HepG2 (cell line): ENCODE data around the gene CD7. TPM values are rescaled to one million over a fixed set of nuclear protein-coding genes. Genes with fewer than 3 reads are reported as not detected.

ENCODE experiments used
- DNMT1 ChIP-seq: sonication (generic); formaldehyde crosslinking; IDR thresholded peaks from 2 replicates; pipeline ENCODE4 v1.5.1; 2020; ENCODE audit warnings: mild to moderate bottlenecking, missing genetic modification reagents
- ELF3 ChIP-seq: IDR thresholded peaks from 2 replicates; pipeline ENCODE4 v1.6.1; 2016; ENCODE audit warnings: missing genetic modification reagents, missing compliant biosample characterization
- MAFK ChIP-seq, 2 experiments: IDR thresholded peaks in 1 of 2; conservative IDR thresholded peaks in 1 of 2; 2 replicates each; pipeline ENCODE4 v1.6.1; 2011; ENCODE audit warnings: improper control_type of control experiment in 2 of 2, low read length in 2 of 2
- NFKB2 ChIP-seq: sonication (generic); formaldehyde crosslinking; IDR thresholded peaks from 2 replicates; pipeline ENCODE4 v1.4.0; 2020; ENCODE audit warnings: missing genetic modification reagents, borderline replicate concordance
- NKX3-1 ChIP-seq: sonication (generic); formaldehyde crosslinking; IDR thresholded peaks from 2 replicates; pipeline ENCODE4 v1.5.0; 2020; ENCODE audit warnings: missing genetic modification reagents
- SRY ChIP-seq: sonication (generic); formaldehyde crosslinking; IDR thresholded peaks from 2 replicates; pipeline ENCODE4 v1.8.0; 2022; ENCODE audit warnings: mild to moderate bottlenecking, missing genetic modification reagents
- ZNF10 ChIP-seq: sonication (generic); formaldehyde crosslinking; IDR thresholded peaks from 2 replicates; pipeline ENCODE4 v1.4.0; 2020; ENCODE audit warnings: mild to moderate bottlenecking, low read depth, missing genetic modification reagents, borderline replicate concordance
- ZNF235 ChIP-seq: sonication (generic); formaldehyde crosslinking; IDR thresholded peaks from 2 replicates; pipeline ENCODE4 v1.8.1; 2023; ENCODE audit warnings: mild to moderate bottlenecking, missing genetic modification reagents, borderline replicate concordance
- ZNF292 ChIP-seq: sonication (generic); formaldehyde crosslinking; IDR thresholded peaks from 2 replicates; pipeline ENCODE4 v1.8.1; 2022; ENCODE audit warnings: mild to moderate bottlenecking, low read depth, missing genetic modification reagents, borderline replicate concordance
- ZNF446 ChIP-seq: sonication (generic); formaldehyde crosslinking; IDR thresholded peaks from 2 replicates; pipeline ENCODE4 v1.5.0; 2020; ENCODE audit warnings: mild to moderate bottlenecking, missing genetic modification reagents
- ZNF510 ChIP-seq: sonication (generic); formaldehyde crosslinking; IDR thresholded peaks from 2 replicates; pipeline ENCODE4 v1.4.0; 2020; ENCODE audit warnings: low read depth, mild to moderate bottlenecking, missing genetic modification reagents
- ZNF775 ChIP-seq: sonication (generic); formaldehyde crosslinking; IDR thresholded peaks from 2 replicates; pipeline ENCODE4 v1.4.0; 2020; ENCODE audit warnings: missing genetic modification reagents, mild to moderate bottlenecking, moderate library complexity, borderline replicate concordance
- polyA plus RNA-seq, 8 experiments: library from polyadenylated mRNA; depleted of rRNA in 3 of 8; stranded (reverse) in 7 of 8; unstranded in 1 of 8; fragments of >200 nt; fragmentation: Illumina TruSeq in 4 of 8; extraction: Trizol in 4 of 8; gene quantifications; 2 replicates each; pipeline versions ENCODE4 v1.2.1 to v1.2.3, GENCODE V29; 2011 to 2016; ENCODE audit warnings: low read depth in 4 of 8, missing spikeins in 1 of 8, mixed read lengths in 1 of 8; ENCODE audit not compliant: insufficient read depth in 1 of 8
- total RNA-seq, 5 experiments: library from RNA; depleted of rRNA; stranded (reverse); fragments of >200 nt; fragmentation: Illumina TruSeq; extraction: Trizol; gene quantifications; 2 replicates each; pipeline ENCODE4 v1.2.3, GENCODE V29; 2016; ENCODE audit warnings: low read depth in 1 of 5
- TF ChIP-seq, protein P1 (sequence below): sonication (generic); formaldehyde crosslinking; IDR thresholded peaks from 2 replicates; pipeline ENCODE4 v1.9.0; 2022; ENCODE audit warnings: missing genetic modification reagents, mild to moderate bottlenecking, borderline replicate concordance
- TF ChIP-seq, protein P2 (sequence below): sonication (generic); formaldehyde crosslinking; IDR thresholded peaks from 2 replicates; pipeline ENCODE4 v1.4.0; 2020; ENCODE audit warnings: missing genetic modification reagents, mild to moderate bottlenecking, borderline replicate concordance
- TF ChIP-seq, protein P3 (sequence below): sonication (generic); formaldehyde crosslinking; IDR thresholded peaks from 2 replicates; pipeline ENCODE4 v1.5.0; 2020; ENCODE audit warnings: mild to moderate bottlenecking, missing genetic modification reagents, moderate library complexity
- TF ChIP-seq, protein P4 (sequence below): sonication (generic); formaldehyde crosslinking; IDR thresholded peaks from 2 replicates; pipeline ENCODE4 v1.4.0; 2020; ENCODE audit warnings: missing genetic modification reagents
- TF ChIP-seq, protein P5 (sequence below): IDR thresholded peaks from 2 replicates; pipeline ENCODE4 v1.6.1; 2016

CD7 gene
- total and polyA plus RNA-seq, 2 of the 13 experiments (the other 11 are each of a cell fraction or from before 2014, with no cell fraction given), result 67.6 to 76.4 TPM

DNA sequence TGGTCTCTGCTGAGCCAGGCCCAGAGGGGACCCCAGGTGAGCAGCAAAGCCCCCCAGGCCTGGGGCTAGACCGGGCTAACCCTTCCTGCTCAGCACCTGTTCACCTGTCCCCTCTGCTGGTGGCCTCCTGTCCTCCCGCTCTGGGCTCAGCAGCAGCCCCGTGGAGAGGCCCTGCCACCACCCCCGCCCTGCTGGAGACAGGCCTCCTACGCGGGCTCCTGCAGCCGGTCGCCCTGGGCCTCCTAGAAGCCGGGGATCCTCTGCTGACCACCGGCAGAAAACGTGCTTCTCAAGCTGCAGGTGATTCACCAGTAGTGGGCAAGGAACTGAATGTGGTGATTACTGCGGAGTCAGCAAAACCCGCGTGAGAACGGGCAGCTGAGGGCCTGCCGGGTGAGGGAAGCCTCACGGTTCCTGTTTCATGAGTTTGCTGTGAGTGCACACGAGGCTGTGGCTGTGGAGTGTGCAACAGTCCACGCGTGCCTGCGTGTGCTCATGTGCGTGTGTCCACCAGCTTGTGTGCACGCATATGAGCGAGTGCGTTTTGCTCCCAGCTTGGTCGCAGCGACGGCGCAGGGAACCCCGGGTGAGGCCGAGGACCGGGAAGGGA is 15.4 kb upstream of the CD7 start (continued):
- TF ChIP-seq NKX3-1 (CRISPR knock-in tag) (no peak), ELF3 (CRISPR knock-in tag) (no peak), NFKB2 (0 out of 2 replicates have a peak, but pooled peaks have one; percentile 30), ZNF510 (CRISPR knock-in tag) (no peak), ZNF235 (CRISPR knock-in tag) (no peak), ZNF775 (CRISPR knock-in tag) (no peak), SRY (CRISPR knock-in tag) (no peak), MAFK (conservative IDR thresholded peaks at IDR 0.05 in 1 of 2, IDR thresholded peaks at IDR 0.05 in 1 of 2; ENCODE audit: low read length in 2 of 2) (peak; percentile 100), DNMT1 (CRISPR knock-in tag) (no peak), ZNF10 (CRISPR knock-in tag) (no peak), ZNF446 (CRISPR knock-in tag) (0 out of 2 replicates have a peak, but pooled peaks have one; percentile 31), ZNF292 (CRISPR knock-in tag) (0 out of 2 replicates have a peak, but pooled peaks have one; percentile 18)
- TF ChIP-seq, protein P1, sequence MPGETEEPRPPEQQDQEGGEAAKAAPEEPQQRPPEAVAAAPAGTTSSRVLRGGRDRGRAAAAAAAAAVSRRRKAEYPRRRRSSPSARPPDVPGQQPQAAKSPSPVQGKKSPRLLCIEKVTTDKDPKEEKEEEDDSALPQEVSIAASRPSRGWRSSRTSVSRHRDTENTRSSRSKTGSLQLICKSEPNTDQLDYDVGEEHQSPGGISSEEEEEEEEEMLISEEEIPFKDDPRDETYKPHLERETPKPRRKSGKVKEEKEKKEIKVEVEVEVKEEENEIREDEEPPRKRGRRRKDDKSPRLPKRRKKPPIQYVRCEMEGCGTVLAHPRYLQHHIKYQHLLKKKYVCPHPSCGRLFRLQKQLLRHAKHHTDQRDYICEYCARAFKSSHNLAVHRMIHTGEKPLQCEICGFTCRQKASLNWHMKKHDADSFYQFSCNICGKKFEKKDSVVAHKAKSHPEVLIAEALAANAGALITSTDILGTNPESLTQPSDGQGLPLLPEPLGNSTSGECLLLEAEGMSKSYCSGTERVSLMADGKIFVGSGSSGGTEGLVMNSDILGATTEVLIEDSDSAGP (CRISPR knock-in tag), result peak; percentile 45; the same call in 1 of the 2 replicates
- TF ChIP-seq, protein P2, sequence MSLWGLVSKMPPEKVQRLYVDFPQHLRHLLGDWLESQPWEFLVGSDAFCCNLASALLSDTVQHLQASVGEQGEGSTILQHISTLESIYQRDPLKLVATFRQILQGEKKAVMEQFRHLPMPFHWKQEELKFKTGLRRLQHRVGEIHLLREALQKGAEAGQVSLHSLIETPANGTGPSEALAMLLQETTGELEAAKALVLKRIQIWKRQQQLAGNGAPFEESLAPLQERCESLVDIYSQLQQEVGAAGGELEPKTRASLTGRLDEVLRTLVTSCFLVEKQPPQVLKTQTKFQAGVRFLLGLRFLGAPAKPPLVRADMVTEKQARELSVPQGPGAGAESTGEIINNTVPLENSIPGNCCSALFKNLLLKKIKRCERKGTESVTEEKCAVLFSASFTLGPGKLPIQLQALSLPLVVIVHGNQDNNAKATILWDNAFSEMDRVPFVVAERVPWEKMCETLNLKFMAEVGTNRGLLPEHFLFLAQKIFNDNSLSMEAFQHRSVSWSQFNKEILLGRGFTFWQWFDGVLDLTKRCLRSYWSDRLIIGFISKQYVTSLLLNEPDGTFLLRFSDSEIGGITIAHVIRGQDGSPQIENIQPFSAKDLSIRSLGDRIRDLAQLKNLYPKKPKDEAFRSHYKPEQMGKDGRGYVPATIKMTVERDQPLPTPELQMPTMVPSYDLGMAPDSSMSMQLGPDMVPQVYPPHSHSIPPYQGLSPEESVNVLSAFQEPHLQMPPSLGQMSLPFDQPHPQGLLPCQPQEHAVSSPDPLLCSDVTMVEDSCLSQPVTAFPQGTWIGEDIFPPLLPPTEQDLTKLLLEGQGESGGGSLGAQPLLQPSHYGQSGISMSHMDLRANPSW (CRISPR knock-in tag), result no peak
- TF ChIP-seq, protein P3, sequence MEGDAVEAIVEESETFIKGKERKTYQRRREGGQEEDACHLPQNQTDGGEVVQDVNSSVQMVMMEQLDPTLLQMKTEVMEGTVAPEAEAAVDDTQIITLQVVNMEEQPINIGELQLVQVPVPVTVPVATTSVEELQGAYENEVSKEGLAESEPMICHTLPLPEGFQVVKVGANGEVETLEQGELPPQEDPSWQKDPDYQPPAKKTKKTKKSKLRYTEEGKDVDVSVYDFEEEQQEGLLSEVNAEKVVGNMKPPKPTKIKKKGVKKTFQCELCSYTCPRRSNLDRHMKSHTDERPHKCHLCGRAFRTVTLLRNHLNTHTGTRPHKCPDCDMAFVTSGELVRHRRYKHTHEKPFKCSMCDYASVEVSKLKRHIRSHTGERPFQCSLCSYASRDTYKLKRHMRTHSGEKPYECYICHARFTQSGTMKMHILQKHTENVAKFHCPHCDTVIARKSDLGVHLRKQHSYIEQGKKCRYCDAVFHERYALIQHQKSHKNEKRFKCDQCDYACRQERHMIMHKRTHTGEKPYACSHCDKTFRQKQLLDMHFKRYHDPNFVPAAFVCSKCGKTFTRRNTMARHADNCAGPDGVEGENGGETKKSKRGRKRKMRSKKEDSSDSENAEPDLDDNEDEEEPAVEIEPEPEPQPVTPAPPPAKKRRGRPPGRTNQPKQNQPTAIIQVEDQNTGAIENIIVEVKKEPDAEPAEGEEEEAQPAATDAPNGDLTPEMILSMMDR, result peak; percentile 43
- TF ChIP-seq, protein P4, sequence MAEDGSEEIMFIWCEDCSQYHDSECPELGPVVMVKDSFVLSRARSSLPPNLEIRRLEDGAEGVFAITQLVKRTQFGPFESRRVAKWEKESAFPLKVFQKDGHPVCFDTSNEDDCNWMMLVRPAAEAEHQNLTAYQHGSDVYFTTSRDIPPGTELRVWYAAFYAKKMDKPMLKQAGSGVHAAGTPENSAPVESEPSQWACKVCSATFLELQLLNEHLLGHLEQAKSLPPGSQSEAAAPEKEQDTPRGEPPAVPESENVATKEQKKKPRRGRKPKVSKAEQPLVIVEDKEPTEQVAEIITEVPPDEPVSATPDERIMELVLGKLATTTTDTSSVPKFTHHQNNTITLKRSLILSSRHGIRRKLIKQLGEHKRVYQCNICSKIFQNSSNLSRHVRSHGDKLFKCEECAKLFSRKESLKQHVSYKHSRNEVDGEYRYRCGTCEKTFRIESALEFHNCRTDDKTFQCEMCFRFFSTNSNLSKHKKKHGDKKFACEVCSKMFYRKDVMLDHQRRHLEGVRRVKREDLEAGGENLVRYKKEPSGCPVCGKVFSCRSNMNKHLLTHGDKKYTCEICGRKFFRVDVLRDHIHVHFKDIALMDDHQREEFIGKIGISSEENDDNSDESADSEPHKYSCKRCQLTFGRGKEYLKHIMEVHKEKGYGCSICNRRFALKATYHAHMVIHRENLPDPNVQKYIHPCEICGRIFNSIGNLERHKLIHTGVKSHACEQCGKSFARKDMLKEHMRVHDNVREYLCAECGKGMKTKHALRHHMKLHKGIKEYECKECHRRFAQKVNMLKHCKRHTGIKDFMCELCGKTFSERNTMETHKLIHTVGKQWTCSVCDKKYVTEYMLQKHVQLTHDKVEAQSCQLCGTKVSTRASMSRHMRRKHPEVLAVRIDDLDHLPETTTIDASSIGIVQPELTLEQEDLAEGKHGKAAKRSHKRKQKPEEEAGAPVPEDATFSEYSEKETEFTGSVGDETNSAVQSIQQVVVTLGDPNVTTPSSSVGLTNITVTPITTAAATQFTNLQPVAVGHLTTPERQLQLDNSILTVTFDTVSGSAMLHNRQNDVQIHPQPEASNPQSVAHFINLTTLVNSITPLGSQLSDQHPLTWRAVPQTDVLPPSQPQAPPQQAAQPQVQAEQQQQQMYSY (CRISPR knock-in tag), result no peak
- TF ChIP-seq, protein P5, sequence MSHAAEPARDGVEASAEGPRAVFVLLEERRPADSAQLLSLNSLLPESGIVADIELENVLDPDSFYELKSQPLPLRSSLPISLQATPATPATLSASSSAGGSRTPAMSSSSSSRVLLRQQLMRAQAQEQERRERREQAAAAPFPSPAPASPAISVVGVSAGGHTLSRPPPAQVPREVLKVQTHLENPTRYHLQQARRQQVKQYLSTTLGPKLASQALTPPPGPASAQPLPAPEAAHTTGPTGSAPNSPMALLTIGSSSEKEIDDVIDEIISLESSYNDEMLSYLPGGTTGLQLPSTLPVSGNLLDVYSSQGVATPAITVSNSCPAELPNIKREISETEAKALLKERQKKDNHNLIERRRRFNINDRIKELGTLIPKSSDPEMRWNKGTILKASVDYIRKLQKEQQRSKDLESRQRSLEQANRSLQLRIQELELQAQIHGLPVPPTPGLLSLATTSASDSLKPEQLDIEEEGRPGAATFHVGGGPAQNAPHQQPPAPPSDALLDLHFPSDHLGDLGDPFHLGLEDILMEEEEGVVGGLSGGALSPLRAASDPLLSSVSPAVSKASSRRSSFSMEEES (CRISPR knock-in tag), result no peak
